Right lobe of liver (tissue), 6 donors: ENCODE results near the gene B4GALT2. TPM values are rescaled to one million over a fixed set of nuclear protein-coding genes. Genes with fewer than 3 reads are reported as not detected.

Experiments
- ATAC-seq, 4 donors: fragments of 200-7000 bp; cut with Tn5 transposase; one replicate each; pipeline ENCODE4 v1.9.1; 2020; ENCODE audit warnings: mild to moderate bottlenecking in 4 of 4, moderate library complexity in 4 of 4
- DNase-seq, 3 donors: peaks; one replicate each; pipeline ENCODE4 v3.0.0-alpha.2; 2020
- H3K27ac ChIP-seq, 3 donors: fragments of 200-600 bp; one replicate each; pipeline ENCODE4 v1.8.0; 2022
- H3K27me3 ChIP-seq, 2 donors: fragments of 200-600 bp; one replicate each; pipeline ENCODE4 v1.8.0; 2022
- H3K36me3 ChIP-seq, 4 donors: fragments of 200-600 bp; sonication (generic) in 1 of 4; one replicate each; pipeline versions ENCODE4 v1.5.1 to v1.8.0; 2017 to 2022; ENCODE audit warnings: control low read depth in 1 of 4
- H3K4me1 ChIP-seq, 4 donors: fragments of 200-600 bp; sonication (generic) in 1 of 4; one replicate each; pipeline versions ENCODE4 v1.5.1 to v1.8.0; 2017 to 2022; ENCODE audit warnings: control low read depth in 1 of 4
- H3K4me3 ChIP-seq, 3 donors: fragments of 200-600 bp; one replicate each; pipeline ENCODE4 v1.8.0; 2022
- H3K9me3 ChIP-seq, 4 donors: fragments of 200-600 bp; sonication (generic) in 1 of 4; one replicate each; pipeline versions ENCODE4 v1.5.1 to v1.8.0; 2017 to 2022; ENCODE audit warnings: control low read depth in 1 of 4
- POLR2A ChIP-seq: fragments of 450-650 bp; IDR thresholded peaks from one replicate; pipeline ENCODE4 v1.6.1; 2017; ENCODE audit warnings: antibody characterized with exemption, mild to moderate bottlenecking
- WGBS: methylation state at CpG from one replicate; pipeline ENCODE4 v1.1.6; 2018; ENCODE audit warnings: low coverage, low lambda C conversion rate; ENCODE audit not compliant: insufficient coverage; ENCODE audit errors: missing lambda C conversion rate; 5-methylcytosine and 5-hydroxymethylcytosine counted together
- intact Hi-C, 2 donors: fragments of 100-400 bp; cut with DNase I; formaldehyde crosslinking; loops; one replicate each; pipeline versions ENCODE4 v1.11.2 to v1.14.1; 2022
- total RNA-seq, 6 experiments: library from RNA; depleted of rRNA in 2 of 6; stranded (reverse); fragments of >200 nt in 2 of 6; fragmentation: NEBNext Ultra II Directional in 3 of 6; extraction: Animal tissue kit (Norgen Biotek cat#: 25700) in 3 of 6; gene quantifications; one replicate each; pipeline versions ENCODE4 v1.1.0 to v1.2.4, GENCODE V29; 2016 to 2023
- TF ChIP-seq, protein P1 (sequence below), 4 donors: fragments of 200-600 bp in 3 of 4; fragments of 450-650 bp in 1 of 4; IDR thresholded peaks; one replicate each; pipeline versions ENCODE4 v1.5.1 to v1.8.0; 2016 to 2022; ENCODE audit warnings: antibody characterized with exemption in 4 of 4, mild to moderate bottlenecking in 2 of 4
- donor health status: DM: no; HTN: yes; CAD: no.
- donor health status: DM: no; HTN: no; CAD: no.
- donor health status: DM: no; HTN: no; CAD: no.
- donor health status: DM: no; HTN: yes; CAD: no.
- donor health status: DM: no; HTN: yes; CAD: no.

B4GALT2 gene
- total RNA-seq, 6 experiments from 2014 or later: 13.4 to 49.5 (median 18.5) TPM

DNA sequence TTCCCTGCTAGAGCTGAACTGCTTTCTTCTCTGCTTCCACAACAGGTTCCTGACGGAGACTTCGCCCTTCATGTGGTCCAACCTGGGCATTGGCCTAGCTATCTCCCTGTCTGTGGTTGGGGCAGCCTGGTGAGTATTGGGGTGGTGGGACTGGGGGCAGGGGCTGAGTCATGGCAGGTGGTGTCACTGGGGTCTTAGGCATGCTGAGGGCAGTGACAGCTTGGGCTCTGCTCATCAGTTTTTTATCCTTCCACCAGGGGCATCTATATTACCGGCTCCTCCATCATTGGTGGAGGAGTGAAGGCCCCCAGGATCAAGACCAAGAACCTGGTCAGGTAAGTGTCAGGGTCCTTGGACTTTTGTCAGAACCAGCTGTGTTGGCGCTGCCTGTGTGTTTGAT lies 3.0 kb upstream of the B4GALT2 start:
- WGBS: 50% methylated on average over 2 of the region's 4 CpGs
- no peak for ATAC-seq

DNA sequence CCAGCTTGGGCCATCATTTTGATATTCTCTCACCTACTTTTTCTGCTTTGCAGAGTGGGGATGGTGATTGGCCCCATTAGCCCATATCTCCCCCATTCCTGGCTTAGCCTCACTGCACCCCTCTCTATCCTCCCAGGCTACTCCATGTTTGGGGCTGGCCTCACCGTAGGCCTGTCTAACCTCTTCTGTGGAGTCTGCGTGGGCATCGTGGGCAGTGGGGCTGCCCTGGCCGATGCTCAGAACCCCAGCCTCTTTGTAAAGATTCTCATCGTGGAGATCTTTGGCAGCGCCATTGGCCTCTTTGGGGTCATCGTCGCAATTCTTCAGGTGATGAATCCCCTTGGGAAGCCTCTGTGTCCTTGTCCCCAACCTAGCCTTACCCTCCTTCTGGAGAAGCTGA lies 2.1 kb upstream of the B4GALT2 start:
- ATAC-seq (no peak), DNase-seq (peak in 1 of 3 donors; percentile 39)
- TF ChIP-seq POLR2A: no peak
- TF ChIP-seq, protein P1, sequence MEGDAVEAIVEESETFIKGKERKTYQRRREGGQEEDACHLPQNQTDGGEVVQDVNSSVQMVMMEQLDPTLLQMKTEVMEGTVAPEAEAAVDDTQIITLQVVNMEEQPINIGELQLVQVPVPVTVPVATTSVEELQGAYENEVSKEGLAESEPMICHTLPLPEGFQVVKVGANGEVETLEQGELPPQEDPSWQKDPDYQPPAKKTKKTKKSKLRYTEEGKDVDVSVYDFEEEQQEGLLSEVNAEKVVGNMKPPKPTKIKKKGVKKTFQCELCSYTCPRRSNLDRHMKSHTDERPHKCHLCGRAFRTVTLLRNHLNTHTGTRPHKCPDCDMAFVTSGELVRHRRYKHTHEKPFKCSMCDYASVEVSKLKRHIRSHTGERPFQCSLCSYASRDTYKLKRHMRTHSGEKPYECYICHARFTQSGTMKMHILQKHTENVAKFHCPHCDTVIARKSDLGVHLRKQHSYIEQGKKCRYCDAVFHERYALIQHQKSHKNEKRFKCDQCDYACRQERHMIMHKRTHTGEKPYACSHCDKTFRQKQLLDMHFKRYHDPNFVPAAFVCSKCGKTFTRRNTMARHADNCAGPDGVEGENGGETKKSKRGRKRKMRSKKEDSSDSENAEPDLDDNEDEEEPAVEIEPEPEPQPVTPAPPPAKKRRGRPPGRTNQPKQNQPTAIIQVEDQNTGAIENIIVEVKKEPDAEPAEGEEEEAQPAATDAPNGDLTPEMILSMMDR (IDR thresholded peaks at IDR 0.05): no peak
- no peak overlapping the region for H3K4me3 ChIP-seq
- H3K27ac ChIP-seq: no peak overlapping the region
- peaks cover 0 to 14% (median 5%) of the 10 kb centered on the region in 4 donors for H3K36me3 ChIP-seq
- no peaks in the 10 kb centered on the region for H3K27me3 ChIP-seq
- H3K4me1 ChIP-seq: peaks cover 0 to 39% (median 13%) of the 10 kb centered on the region in 4 donors
- intact Hi-C loops: no loop called here
- no peaks in the 10 kb centered on the region for H3K9me3 ChIP-seq
- WGBS: 87% methylated on average over 7 of the region's 8 CpGs

More for the DNA sequence above, 3.0 kb upstream of the B4GALT2 start:
- Histone ChIP-seq H3K27ac (peak overlapping the region in 1 of 3 donors; percentile 93), H3K9me3 (no peaks in the 10 kb centered on the region), H3K4me3 (peak overlapping the region; percentile 84 to 98 (median 97)), H3K27me3 (no peaks in the 10 kb centered on the region), H3K4me1 (peaks cover 0 to 39% (median 13%) of the 10 kb centered on the region in 4 donors), H3K36me3 (peaks cover 0 to 14% (median 5%) of the 10 kb centered on the region in 4 donors)
- TF ChIP-seq, protein P1 (IDR thresholded peaks at IDR 0.05): no peak
- intact Hi-C loops: no loop called here
- DNase-seq: peak in 1 of 3 donors; percentile 53

DNA sequence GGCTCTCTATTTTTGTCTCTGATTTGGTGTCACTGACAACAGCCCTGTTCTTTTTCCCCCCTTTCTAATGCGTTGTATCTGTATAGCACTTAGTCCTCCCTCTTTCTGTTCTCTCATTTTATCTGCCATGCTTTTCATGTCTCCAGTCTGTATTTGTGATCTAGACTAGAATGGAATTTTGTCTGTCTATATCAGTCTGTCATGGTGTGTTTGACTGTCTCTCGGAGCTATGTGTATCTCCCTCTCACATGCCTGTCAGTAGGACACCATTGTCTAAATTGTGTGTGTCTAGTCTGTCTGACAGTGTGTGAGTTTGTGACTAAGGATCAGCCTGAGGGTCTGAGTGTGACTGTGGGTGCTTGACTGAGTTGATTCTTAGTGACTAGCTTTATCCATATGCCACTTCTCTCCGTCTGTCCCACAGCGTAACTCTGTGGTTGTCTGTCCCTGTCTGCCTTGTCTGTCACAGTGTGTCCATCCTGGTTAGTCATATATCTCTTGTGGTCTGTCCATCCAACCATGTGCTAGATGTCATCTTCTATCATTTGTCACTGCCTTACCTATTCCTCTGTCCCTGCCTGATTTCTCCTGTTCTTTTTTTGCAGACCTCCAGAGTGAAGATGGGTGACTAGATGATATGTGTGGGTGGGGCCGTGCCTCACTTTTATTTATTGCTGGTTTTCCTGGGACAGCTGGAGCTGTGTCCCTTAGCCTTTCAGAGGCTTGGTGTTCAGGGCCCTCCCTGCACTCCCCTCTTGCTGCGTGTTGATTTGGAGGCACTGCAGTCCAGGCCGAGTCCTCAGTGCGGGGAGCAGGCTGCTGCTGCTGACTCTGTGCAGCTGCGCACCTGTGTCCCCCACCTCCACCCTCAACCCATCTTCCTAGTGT lies 1.4 kb upstream of the B4GALT2 start:
- Histone ChIP-seq H3K27ac (peak overlapping the region in 1 of 3 donors; percentile 56), H3K4me1 (peaks cover 0 to 39% (median 13%) of the 10 kb centered on the region in 4 donors), H3K9me3 (no peaks in the 10 kb centered on the region), H3K27me3 (no peaks in the 10 kb centered on the region), H3K36me3 (peaks cover 0 to 14% (median 5%) of the 10 kb centered on the region in 4 donors), H3K4me3 (no peak overlapping the region)
- DNase-seq (no peak), ATAC-seq (no peak)
- whole genome bisulfite sequencing: 52% methylated on average over 7 of the region's 9 CpGs
- intact Hi-C loops: no loop called here
- TF ChIP-seq, protein P1 (IDR thresholded peaks at IDR 0.05): no peak
- no peak for TF ChIP-seq POLR2A

DNA sequence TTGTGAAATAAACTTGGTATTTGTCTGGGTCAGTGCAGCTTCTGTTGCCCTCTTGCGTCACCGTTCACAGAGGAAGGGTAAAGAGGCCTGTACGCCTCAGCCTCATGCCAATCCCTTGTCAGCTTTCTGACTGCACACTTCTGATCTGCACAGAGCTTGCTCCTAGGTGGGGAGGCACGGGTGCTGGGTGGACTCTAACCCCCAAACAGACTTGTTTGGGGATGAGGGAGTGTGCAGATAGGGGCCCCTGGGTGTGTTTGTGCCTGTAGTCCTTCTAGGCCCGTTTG lies 803 bp upstream of the B4GALT2 start:
- H3K27ac ChIP-seq: peak overlapping the region in 2 of 3 donors; percentile 36 to 56
- intact Hi-C loops: no loop called here
- DNase-seq (peak in 2 of 3 donors; percentile 76 to 78), ATAC-seq (peak; percentile 23 to 52 (median 37))
- peaks cover 0 to 14% (median 5%) of the 10 kb centered on the region in 4 donors for H3K36me3 ChIP-seq
- H3K4me3 ChIP-seq: peak overlapping the region in 2 of 3 donors; percentile 39 to 70
- H3K27me3 ChIP-seq: no peaks in the 10 kb centered on the region
- TF ChIP-seq, protein P1 (IDR thresholded peaks at IDR 0.05): no peak
- no peak for TF ChIP-seq POLR2A
- peaks cover 0 to 39% (median 13%) of the 10 kb centered on the region in 4 donors for H3K4me1 ChIP-seq
- 6% methylated on average over 2 of the region's 5 CpGs for whole genome bisulfite sequencing
- no peaks in the 10 kb centered on the region for H3K9me3 ChIP-seq
